Astrocyte of the spinal cord (primary cell): ENCODE data around the gene CLEC5A.

Source experiments
- DNase-seq: peaks from one replicate; pipeline ENCODE4 v3.0.0; 2011; ENCODE audit warnings: low read depth, low spot score
- H3K4me3 ChIP-seq: 2 replicates; pipeline ENCODE4 v1.5.1; 2011; ENCODE audit warnings: low read depth, mild to moderate bottlenecking, low read length, moderate library complexity
- in situ Hi-C: cut with HindIII; loops from 2 replicates; pipeline ENCODE4 v1.10.0; 2017; ENCODE audit warnings: low sequenced_read_pairs
- TF ChIP-seq, protein P1 (sequence below): IDR thresholded peaks from 2 replicates; pipeline ENCODE4 v1.5.1; 2012; ENCODE audit warnings: low read depth, mild to moderate bottlenecking, low read length, inconsistent platforms

The CLEC5A gene

DNA sequence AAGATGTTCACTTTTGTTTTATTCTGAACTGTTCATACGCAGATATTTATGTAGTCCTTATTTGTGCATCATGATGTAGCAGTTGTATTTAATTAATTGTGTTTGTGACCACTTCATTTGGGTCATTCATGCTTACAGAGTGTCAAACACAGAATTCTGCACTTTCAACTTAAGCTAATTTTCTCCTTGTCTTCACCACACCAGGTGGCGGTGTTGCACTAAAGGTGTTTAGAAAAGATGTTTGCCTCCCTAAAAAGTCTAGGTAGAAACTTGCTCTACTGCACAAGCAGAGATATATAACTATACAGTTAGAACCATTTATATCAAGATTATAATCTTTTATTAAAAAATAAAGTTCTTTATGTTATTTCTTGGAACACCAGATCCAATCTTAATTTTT lies 28.1 kb upstream of the CLEC5A start:
- DNase-seq, result no peak
- TF ChIP-seq, protein P1, sequence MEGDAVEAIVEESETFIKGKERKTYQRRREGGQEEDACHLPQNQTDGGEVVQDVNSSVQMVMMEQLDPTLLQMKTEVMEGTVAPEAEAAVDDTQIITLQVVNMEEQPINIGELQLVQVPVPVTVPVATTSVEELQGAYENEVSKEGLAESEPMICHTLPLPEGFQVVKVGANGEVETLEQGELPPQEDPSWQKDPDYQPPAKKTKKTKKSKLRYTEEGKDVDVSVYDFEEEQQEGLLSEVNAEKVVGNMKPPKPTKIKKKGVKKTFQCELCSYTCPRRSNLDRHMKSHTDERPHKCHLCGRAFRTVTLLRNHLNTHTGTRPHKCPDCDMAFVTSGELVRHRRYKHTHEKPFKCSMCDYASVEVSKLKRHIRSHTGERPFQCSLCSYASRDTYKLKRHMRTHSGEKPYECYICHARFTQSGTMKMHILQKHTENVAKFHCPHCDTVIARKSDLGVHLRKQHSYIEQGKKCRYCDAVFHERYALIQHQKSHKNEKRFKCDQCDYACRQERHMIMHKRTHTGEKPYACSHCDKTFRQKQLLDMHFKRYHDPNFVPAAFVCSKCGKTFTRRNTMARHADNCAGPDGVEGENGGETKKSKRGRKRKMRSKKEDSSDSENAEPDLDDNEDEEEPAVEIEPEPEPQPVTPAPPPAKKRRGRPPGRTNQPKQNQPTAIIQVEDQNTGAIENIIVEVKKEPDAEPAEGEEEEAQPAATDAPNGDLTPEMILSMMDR, result peak; percentile 30
- no peak overlapping the region for H3K4me3 ChIP-seq
- in situ Hi-C loops, result no loop called here

DNA sequence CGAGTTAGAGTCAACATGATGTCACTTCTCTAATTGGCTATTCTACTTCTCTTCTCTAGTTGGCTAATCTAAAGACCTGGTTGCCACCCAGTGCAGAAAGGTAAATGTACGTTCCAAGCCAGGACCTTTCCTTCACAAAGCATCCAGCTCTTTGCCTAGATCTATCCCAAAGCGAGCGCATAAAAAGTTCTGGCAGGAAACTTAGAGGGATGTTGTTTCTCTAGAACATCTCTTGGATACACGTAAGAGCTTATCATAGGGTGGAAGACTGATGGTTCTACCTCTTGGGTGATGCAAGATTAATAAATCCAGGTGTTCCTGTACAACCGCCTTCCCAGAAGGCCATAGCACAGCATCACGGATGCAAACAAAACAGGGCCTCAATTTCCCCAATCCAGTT lies 26.9 kb upstream of the CLEC5A start, which contains the start of gene TAS2R38:
Gene TAS2R38 (minus strand): TSS at position 101 of the 400 bp plus-strand sequence. CDS start 84 bp downstream, at position 17.
- DNase-seq, result no peak
- H3K4me3 ChIP-seq, result no peak within 1 kb of the TSS
- TF ChIP-seq, protein P1, result no peak
- in situ Hi-C loops, result no loop called here

DNA sequence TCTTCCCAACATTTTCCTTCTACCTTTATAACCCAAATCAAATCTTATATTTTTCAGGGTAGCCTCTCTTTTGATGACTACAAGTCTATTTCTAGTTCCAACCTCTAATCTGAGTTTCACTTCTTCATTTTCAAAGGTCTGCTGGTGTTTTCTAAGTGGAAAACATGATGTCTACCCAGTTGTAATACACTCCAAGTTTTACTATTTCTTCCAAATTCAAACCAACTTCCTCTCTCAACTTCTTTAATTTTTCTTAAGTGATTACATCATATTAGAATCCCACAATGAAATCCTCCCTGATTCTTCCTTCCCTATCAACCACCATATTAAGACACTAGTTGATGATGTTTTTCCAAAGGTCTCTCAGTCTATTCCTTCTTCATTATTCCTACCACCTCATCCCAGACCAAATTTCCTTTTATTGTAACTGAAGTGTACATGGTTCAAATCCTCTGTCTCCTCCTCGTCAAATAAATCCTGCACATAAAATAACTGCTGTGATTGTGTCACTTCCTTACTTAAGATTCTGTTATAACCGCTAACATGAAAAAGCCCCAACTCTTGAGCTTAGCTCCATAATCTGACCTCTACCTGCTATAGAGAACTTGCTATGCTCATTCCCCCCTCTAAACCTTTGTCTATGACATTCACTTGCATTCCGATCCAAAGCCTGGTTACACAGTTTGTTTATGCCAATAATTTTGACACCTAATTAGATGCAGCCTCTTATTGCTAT lies 14.1 kb upstream of the CLEC5A start:
- TF ChIP-seq, protein P1, result no peak
- in situ Hi-C loops, result no loop called here
- DNase-seq, result no peak
- no peak overlapping the region for H3K4me3 ChIP-seq

DNA sequence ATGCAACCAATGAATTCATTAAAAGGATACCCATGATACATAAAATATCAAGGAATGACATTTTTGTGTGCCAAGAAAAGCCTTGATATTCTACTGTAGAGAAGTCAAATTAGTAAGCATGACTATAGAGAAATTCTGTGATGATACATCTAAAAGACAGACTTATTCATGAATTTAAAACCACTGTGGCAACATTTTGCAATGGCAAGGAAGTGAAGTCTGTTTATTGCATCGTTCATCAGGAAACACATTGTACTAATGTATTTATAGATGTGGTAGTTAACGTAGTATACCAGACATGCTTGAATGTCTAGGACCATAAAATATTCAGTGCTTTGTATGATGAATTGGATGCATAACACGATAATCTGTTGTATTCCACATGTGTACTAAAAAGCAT lies 9.3 kb upstream of the CLEC5A start:
- H3K4me3 ChIP-seq, result no peak overlapping the region
- DNase-seq, result no peak
- in situ Hi-C loops, result no loop called here
- TF ChIP-seq, protein P1, result no peak

DNA sequence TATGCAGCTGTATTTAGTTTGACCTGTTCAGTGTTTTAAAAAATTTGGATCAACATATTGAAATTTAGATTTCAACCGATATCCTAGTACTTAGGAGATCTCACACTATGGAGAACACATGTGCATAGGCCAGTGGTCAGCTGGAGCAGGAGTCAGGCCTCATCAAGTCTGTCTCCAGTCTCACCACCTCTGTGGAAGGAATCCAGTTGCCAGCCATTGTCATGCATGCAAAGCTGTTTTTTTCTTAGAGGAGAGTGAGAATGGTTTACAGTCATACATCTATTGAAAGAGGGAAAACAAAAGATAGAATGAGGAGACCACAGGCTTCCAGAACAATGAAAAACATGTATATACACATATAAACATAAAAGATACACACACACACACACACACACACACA lies 7.6 kb upstream of the CLEC5A start:
- TF ChIP-seq, protein P1, result no peak
- no peak for DNase-seq
- no peak overlapping the region for H3K4me3 ChIP-seq
- in situ Hi-C loops, result no loop called here

GRCh38 chr7:141952461-141952860 lies 5.7 kb upstream of the CLEC5A start:
- no peak for DNase-seq
- in situ Hi-C loops, result no loop called here
- TF ChIP-seq, protein P1, result no peak
- H3K4me3 ChIP-seq, result no peak overlapping the region
